ENCODE data around the gene GRK6. TPM values are rescaled to one million over a fixed set of nuclear protein-coding genes. Genes with fewer than 3 reads are reported as not detected.
A peak's percentile ranks its signal among the peaks of the same experiment; 100 is the strongest.

Gene GRK6
- total and polyA plus RNA-seq, 2 experiments from 2014 or later = 13.0 to 56.8 TPM

- peak overlapping the region; percentile 8; the same call in 1 of the 2 replicates for H2AFZ ChIP-seq
- peaks cover 21% of the 10 kb centered on the region for H3K79me2 ChIP-seq (replicated peaks; ENCODE audit: insufficient read depth)
- Mint-ChIP-seq H3K27me3 (ENCODE audit: insufficient read depth, low read depth, poor library complexity) (peaks cover 24% of the 10 kb centered on the region), H3K36me3 (ENCODE audit: low read depth) (peaks cover under 1% of the 10 kb centered on the region; the same call in 1 of the 3 replicates), H3K4me3 (peak overlapping the region; percentile 88), H3K4me1 (peaks cover 27% of the 10 kb centered on the region), H3K9me3 (no peaks in the 10 kb centered on the region; the same call in 1 of the 3 replicates), H3K27ac (peak overlapping the region; percentile 98)
- H3F3A ChIP-seq (replicated peaks; ENCODE audit: low read depth) = peaks cover 16% of the 10 kb centered on the region
- H3K36me3 ChIP-seq (ENCODE audit: insufficient read depth) = no peaks in the 10 kb centered on the region
- no peaks in the 10 kb centered on the region for H3K9me2 ChIP-seq (ENCODE audit: insufficient read depth)
- H3K4me1 ChIP-seq (ENCODE audit: insufficient read depth) = peaks cover 20% of the 10 kb centered on the region
- no peak for TF ChIP-seq CREB1 (CRISPR knock-in tag; IDR thresholded peaks at IDR 0.05; ENCODE audit: low read depth)
- TF ChIP-seq NANOG (IDR thresholded peaks at IDR 0.05; ENCODE audit: borderline replicate concordance) = no peak
- no peak for TF ChIP-seq ZNF462 (CRISPR knock-in tag; IDR thresholded peaks at IDR 0.05)
- TF ChIP-seq POLR2AphosphoS5 (IDR thresholded peaks at IDR 0.05; ENCODE audit: low read depth) = no peak
- no peak for TF ChIP-seq ZNF114 (CRISPR knock-in tag; IDR thresholded peaks at IDR 0.05)
- TF ChIP-seq ZNF331 (CRISPR knock-in tag; IDR thresholded peaks at IDR 0.05; ENCODE audit: low read depth) = no peak
- TF ChIP-seq EZH2phosphoT487 (IDR thresholded peaks at IDR 0.05; ENCODE audit: unreplicated experiment) = no peak
- TF ChIP-seq ETS1 (IDR thresholded peaks at IDR 0.05) = no peak
- TF ChIP-seq REST (IDR thresholded peaks at IDR 0.05; ENCODE audit: unreplicated experiment) = no peak
- no peak for TF ChIP-seq EZH2 (IDR thresholded peaks at IDR 0.05; ENCODE audit: low read depth, unreplicated experiment)
- no peak for TF ChIP-seq CTCF (conservative IDR thresholded peaks at IDR 0.05; ENCODE audit: low read depth in 2 of 2)
- no peak for TF ChIP-seq STAT1 (IDR thresholded peaks at IDR 0.05; ENCODE audit: unreplicated experiment)
- no peak for TF ChIP-seq JUNB (IDR thresholded peaks at IDR 0.05; ENCODE audit: unreplicated experiment)
- peak overlapping the region; percentile 52 for H3K4me3 ChIP-seq
- H3K27ac ChIP-seq (ENCODE audit: low read depth) = peak overlapping the region; percentile 89
- DNase-seq (ENCODE audit: low spot score) (no peak), ATAC-seq (no peak)
- no peaks in the 10 kb centered on the region for H3K27me3 ChIP-seq (ENCODE audit: insufficient read depth)
- H3K4me2 ChIP-seq = peak overlapping the region; percentile 82
- H4K20me1 ChIP-seq (replicated peaks; ENCODE audit: insufficient read depth) = peaks cover 13% of the 10 kb centered on the region
These were observed 1.2 kb upstream of the GRK6 start for GRCh38 chr5:177425196-177425800.

Measured in GM23338 (cell line).